Astrocyte of the spinal cord (primary cell): ENCODE results near the gene MRPL28.

Source experiments
- DNase-seq: peaks from one replicate; pipeline ENCODE4 v3.0.0; 2011; ENCODE audit warnings: low read depth, low spot score
- H3K4me3 ChIP-seq: 2 replicates; pipeline ENCODE4 v1.5.1; 2011; ENCODE audit warnings: low read depth, mild to moderate bottlenecking, low read length, moderate library complexity
- CTCF ChIP-seq: IDR thresholded peaks from 2 replicates; pipeline ENCODE4 v1.5.1; 2012; ENCODE audit warnings: low read depth, mild to moderate bottlenecking, low read length, inconsistent platforms
- in situ Hi-C: cut with HindIII; loops from 2 replicates; pipeline ENCODE4 v1.10.0; 2017; ENCODE audit warnings: low sequenced_read_pairs

MRPL28 gene

GRCh38 chr16:369275-369865 is 968 bp downstream of the MRPL28 start:
- no peak for DNase-seq
- TF ChIP-seq CTCF = no peak
- peak overlapping the region; percentile 48 for H3K4me3 ChIP-seq
- in situ Hi-C loops = no loop called here

GRCh38 chr16:368388-369158 is 1.8 kb downstream of the MRPL28 start:
- TF ChIP-seq CTCF = no peak
- no peak overlapping the region for H3K4me3 ChIP-seq
- no peak for DNase-seq
- in situ Hi-C loops = no loop called here

- DNase-seq = no peak
- H3K4me3 ChIP-seq = no peak overlapping the region
- in situ Hi-C loops = no loop called here
- no peak for TF ChIP-seq CTCF
Measured at GRCh38 chr16:367333-367903, 2.9 kb downstream of the MRPL28 start.

GRCh38 chr16:366476-366875 is 3.9 kb downstream of the MRPL28 start:
- DNase-seq = no peak
- TF ChIP-seq CTCF = no peak
- in situ Hi-C loops = no loop called here
- no peak overlapping the region for H3K4me3 ChIP-seq

GRCh38 chr16:364595-365491 is 5.5 kb downstream of the MRPL28 start:
- TF ChIP-seq CTCF = no peak
- H3K4me3 ChIP-seq = no peak overlapping the region
- in situ Hi-C loops = no loop called here
- no peak for DNase-seq

- DNase-seq = no peak
- TF ChIP-seq CTCF = no peak
- in situ Hi-C loops = no loop called here
- H3K4me3 ChIP-seq = no peak overlapping the region
Measured at GRCh38 chr16:363766-364490, 6.4 kb downstream of the MRPL28 start.
